ENCODE measurements around the gene CDK6.

DNA sequence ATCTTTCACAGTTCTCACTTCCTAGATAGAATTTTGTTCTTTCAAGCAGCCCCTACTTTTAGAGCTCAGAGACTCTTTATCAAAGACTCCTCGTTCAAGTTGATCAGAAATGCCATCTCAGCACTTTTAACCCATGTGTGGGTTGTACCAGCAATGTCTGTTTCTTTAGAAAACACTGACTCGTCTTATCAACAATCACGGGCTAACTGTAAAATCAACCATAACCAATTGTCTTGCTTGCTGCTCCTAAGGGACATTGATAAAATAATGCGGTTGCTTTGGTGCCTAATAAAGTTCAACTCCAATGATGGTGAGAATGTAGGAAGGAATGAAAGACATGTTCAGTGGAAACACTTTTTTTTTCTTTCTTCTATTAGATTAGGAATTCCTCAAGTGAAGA lies 12.9 kb upstream of the CDK6 start:
- TF ChIP-seq POLR2A (IDR thresholded peaks at IDR 0.05) (no peak), POLR2AphosphoS5 (IDR thresholded peaks at IDR 0.05) (no peak), EP300 (IDR thresholded peaks at IDR 0.05) (no peak)
- TF ChIP-seq, protein P1, sequence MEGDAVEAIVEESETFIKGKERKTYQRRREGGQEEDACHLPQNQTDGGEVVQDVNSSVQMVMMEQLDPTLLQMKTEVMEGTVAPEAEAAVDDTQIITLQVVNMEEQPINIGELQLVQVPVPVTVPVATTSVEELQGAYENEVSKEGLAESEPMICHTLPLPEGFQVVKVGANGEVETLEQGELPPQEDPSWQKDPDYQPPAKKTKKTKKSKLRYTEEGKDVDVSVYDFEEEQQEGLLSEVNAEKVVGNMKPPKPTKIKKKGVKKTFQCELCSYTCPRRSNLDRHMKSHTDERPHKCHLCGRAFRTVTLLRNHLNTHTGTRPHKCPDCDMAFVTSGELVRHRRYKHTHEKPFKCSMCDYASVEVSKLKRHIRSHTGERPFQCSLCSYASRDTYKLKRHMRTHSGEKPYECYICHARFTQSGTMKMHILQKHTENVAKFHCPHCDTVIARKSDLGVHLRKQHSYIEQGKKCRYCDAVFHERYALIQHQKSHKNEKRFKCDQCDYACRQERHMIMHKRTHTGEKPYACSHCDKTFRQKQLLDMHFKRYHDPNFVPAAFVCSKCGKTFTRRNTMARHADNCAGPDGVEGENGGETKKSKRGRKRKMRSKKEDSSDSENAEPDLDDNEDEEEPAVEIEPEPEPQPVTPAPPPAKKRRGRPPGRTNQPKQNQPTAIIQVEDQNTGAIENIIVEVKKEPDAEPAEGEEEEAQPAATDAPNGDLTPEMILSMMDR (IDR thresholded peaks at IDR 0.05), result no peak
